H1 (cell line): ENCODE measurements around the gene TP53RK. TPM values are rescaled to one million over a fixed set of nuclear protein-coding genes. Genes with fewer than 3 reads are reported as not detected.
A peak's percentile ranks its signal among the peaks of the same experiment; 100 is the strongest.

Experiments
- CTCF ChIA-PET: fragments of 300-600 bp; sonication (Branson Sonifier 250); formaldehyde crosslinking; loops from one replicate; lab custom pipeline; 2021; ENCODE audit not compliant: partially characterized antibody; lab: Charles Lee
- POLR2A ChIA-PET: fragments of 300-600 bp; sonication (Branson Sonifier 250); formaldehyde crosslinking; loops from one replicate; lab custom pipeline; 2021; ENCODE audit warnings: inconsistent platforms; ENCODE audit not compliant: partially characterized antibody; lab: Charles Lee
- DNase-seq, 2 experiments: peaks; one replicate each; pipeline versions ENCODE4 v3.0.0 to v3.0.0-alpha.2; 2010 to 2022; ENCODE audit warnings: low spot score in 2 of 2, low read depth in 1 of 2, mixed read lengths in 1 of 2
- FAIRE-seq: peaks from 2 replicates; lab custom pipeline; 2011; peaks lifted over from hg19 to GRCh38; lab: Jason Lieb, UNC
- H2AFZ ChIP-seq: 2 replicates; pipeline ENCODE4 v1.8.1; 2012; ENCODE audit warnings: low read length, inconsistent platforms
- H2AK5ac ChIP-seq: 2 replicates; pipeline ENCODE4 v1.6.1; 2013; ENCODE audit warnings: low read depth, low read length
- H2BK120ac ChIP-seq: replicated peaks from 2 replicates; pipeline ENCODE3; 2013; ENCODE audit warnings: low read depth, low read length, inconsistent platforms
- H2BK12ac ChIP-seq: 2 replicates; pipeline ENCODE4 v1.6.1; 2013; ENCODE audit warnings: low read depth, low read length
- H2BK15ac ChIP-seq: 2 replicates; pipeline ENCODE4 v1.6.1; 2013; ENCODE audit warnings: low read length
- H2BK20ac ChIP-seq: 2 replicates; pipeline ENCODE4 v1.6.1; 2013; ENCODE audit warnings: low read length
- H2BK5ac ChIP-seq: 2 replicates; pipeline ENCODE4 v1.6.1; 2013; ENCODE audit warnings: low read depth, low read length
- H3K14ac ChIP-seq: 2 replicates; pipeline ENCODE4 v1.6.1; 2013; ENCODE audit warnings: inconsistent platforms; ENCODE audit not compliant: insufficient read length
- H3K18ac ChIP-seq: 2 replicates; pipeline ENCODE4 v1.6.1; 2013; ENCODE audit warnings: low read length; ENCODE audit errors: extremely low read depth
- H3K23ac ChIP-seq: 2 replicates; pipeline ENCODE4 v1.6.1; 2013; ENCODE audit warnings: inconsistent platforms; ENCODE audit not compliant: insufficient read length
- H3K23me2 ChIP-seq: 2 replicates; pipeline ENCODE4 v1.6.1; 2013; ENCODE audit warnings: low read depth, low read length
- H3K27ac ChIP-seq: 2 replicates; pipeline ENCODE4 v1.6.1; 2011; ENCODE audit warnings: low read depth, low read length, inconsistent platforms
- H3K27me3 ChIP-seq, 4 experiments: replicated peaks in 1 of 4; 1 replicate in 1 of 4; 2 replicates in 3 of 4; pipeline versions ENCODE4 v1.6.1 to v1.8.1; 2011 to 2013; ENCODE audit warnings: low read length in 3 of 4, mild to moderate bottlenecking in 3 of 4, inconsistent platforms in 2 of 4, mixed read lengths in 2 of 4, moderate library complexity in 1 of 4; ENCODE audit not compliant: control insufficient read depth in 3 of 4, insufficient read depth in 3 of 4; ENCODE audit errors: extremely low read depth in 1 of 4
- H3K36me3 ChIP-seq, 4 experiments: 2 replicates each; pipeline versions ENCODE4 v1.6.1 to v1.8.1; 2011 to 2013; ENCODE audit warnings: mild to moderate bottlenecking in 4 of 4, low read length in 3 of 4, moderate library complexity in 2 of 4, control low read depth in 1 of 4, inconsistent platforms in 1 of 4; ENCODE audit not compliant: insufficient read depth in 4 of 4, control insufficient read depth in 2 of 4
- H3K4ac ChIP-seq: replicated peaks from 2 replicates; pipeline ENCODE3; 2013; ENCODE audit warnings: low read length, low read depth, mixed read lengths, inconsistent platforms; ENCODE audit not compliant: insufficient read length
- H3K4me1 ChIP-seq, 4 experiments: replicated peaks in 1 of 4; 1 replicate in 1 of 4; 2 replicates in 3 of 4; pipeline versions ENCODE4 v1.6.1 to v1.8.1; 2011 to 2013; ENCODE audit warnings: low read length in 3 of 4, inconsistent platforms in 2 of 4, mixed read lengths in 1 of 4; ENCODE audit not compliant: insufficient read depth in 4 of 4, control insufficient read depth in 3 of 4
- H3K4me2 ChIP-seq, 2 experiments: 2 replicates each; pipeline versions ENCODE4 v1.6.1 to v1.8.1; 2011 to 2013; ENCODE audit warnings: low read depth in 2 of 2, low read length in 2 of 2, control low read depth in 1 of 2, inconsistent platforms in 1 of 2, mild to moderate bottlenecking in 1 of 2; ENCODE audit not compliant: insufficient read depth in 1 of 2
- H3K4me3 ChIP-seq, 4 experiments: fragments of 200-600, 300-600 bp in 1 of 4; sonication (generic), shearing (Covaris generic), sonication (Bioruptor Twin) in 1 of 4; 2 replicates each; pipeline versions ENCODE4 v1.5.1 to v1.8.1; 2011 to 2016; ENCODE audit warnings: low read length in 4 of 4, low read depth in 3 of 4, control low read depth in 2 of 4, inconsistent platforms in 2 of 4, mild to moderate bottlenecking in 2 of 4, mixed read lengths in 1 of 4, moderate library complexity in 1 of 4; ENCODE audit not compliant: insufficient read depth in 2 of 4; ENCODE audit errors: extremely low read depth in 1 of 4
- H3K56ac ChIP-seq: replicated peaks from 2 replicates; pipeline ENCODE3; 2013; ENCODE audit warnings: low read depth, mild to moderate bottlenecking, mixed read lengths, low read length, inconsistent platforms; ENCODE audit not compliant: insufficient read length
- H3K79me1 ChIP-seq: 2 replicates; pipeline ENCODE4 v1.6.1; 2013; ENCODE audit warnings: low read depth, low read length, control low read depth
- H3K79me2 ChIP-seq, 2 experiments: 2 replicates each; pipeline versions ENCODE4 v1.6.1 to v1.8.1; 2012 to 2013; ENCODE audit warnings: low read length in 2 of 2, mild to moderate bottlenecking in 2 of 2, inconsistent platforms in 1 of 2; ENCODE audit not compliant: insufficient read depth in 2 of 2, control insufficient read depth in 1 of 2
- H3K9ac ChIP-seq, 4 experiments: replicated peaks in 1 of 4; 1 replicate in 1 of 4; 2 replicates in 3 of 4; pipeline versions ENCODE4 v1.6.1 to v1.8.1; 2011 to 2013; ENCODE audit warnings: low read depth in 3 of 4, low read length in 3 of 4, control low read depth in 2 of 4, mild to moderate bottlenecking in 2 of 4, moderate library complexity in 2 of 4, inconsistent platforms in 1 of 4; ENCODE audit errors: extremely low read depth in 1 of 4
- H3K9me3 ChIP-seq, 2 experiments: 2 replicates each; pipeline versions ENCODE4 v1.6.1 to v1.8.1; 2012 to 2013; ENCODE audit warnings: mild to moderate bottlenecking in 2 of 2, moderate library complexity in 2 of 2, control low read depth in 1 of 2, inconsistent platforms in 1 of 2, low read depth in 1 of 2, low read length in 1 of 2, mixed read lengths in 1 of 2; ENCODE audit not compliant: insufficient read depth in 2 of 2
- H4K20me1 ChIP-seq, 2 experiments: replicated peaks in 1 of 2; 2 replicates each; pipeline versions ENCODE3 to v1.8.1; 2011 to 2013; ENCODE audit warnings: inconsistent platforms in 2 of 2, low read length in 2 of 2, mild to moderate bottlenecking in 1 of 2; ENCODE audit not compliant: insufficient read depth in 2 of 2, control insufficient read depth in 1 of 2
- H4K5ac ChIP-seq: 2 replicates; pipeline ENCODE4 v1.6.1; 2013; ENCODE audit warnings: low read length, low read depth, mixed read lengths, inconsistent platforms; ENCODE audit not compliant: insufficient read length
- H4K8ac ChIP-seq: 2 replicates; pipeline ENCODE4 v1.8.0; 2013; ENCODE audit warnings: mild to moderate bottlenecking, moderate library complexity, low read length, inconsistent platforms; ENCODE audit not compliant: insufficient read depth; ENCODE audit errors: extremely low read depth
- H4K91ac ChIP-seq: replicated peaks from 2 replicates; pipeline ENCODE3; 2013; ENCODE audit warnings: low read length, mixed read lengths, inconsistent platforms; ENCODE audit not compliant: insufficient read length
- CBX5 ChIP-seq: fragments of 300-800, 300-1000 bp; sonication (generic); IDR thresholded peaks from 2 replicates; pipeline ENCODE4 v1.7.1; 2016; ENCODE audit warnings: antibody characterized with exemption, low read length, low read depth
- CBX8 ChIP-seq: fragments of 300-800, 300-1000 bp; sonication (generic); IDR thresholded peaks from 2 replicates; pipeline ENCODE4 v1.7.1; 2016; ENCODE audit warnings: low read depth, low read length, borderline replicate concordance
- SIN3A ChIP-seq, 2 experiments: IDR thresholded peaks in 1 of 2; conservative IDR thresholded peaks in 1 of 2; 2 replicates each; pipeline ENCODE4 v1.6.1; 2011 to 2012; ENCODE audit warnings: low read length in 2 of 2, improper control_type of control experiment in 1 of 2, low read depth in 1 of 2, mild to moderate bottlenecking in 1 of 2
- SP4 ChIP-seq: IDR thresholded peaks from 2 replicates; pipeline ENCODE4 v1.6.1; 2012; ENCODE audit warnings: low read length, inconsistent platforms
- TCF12 ChIP-seq: IDR thresholded peaks from 2 replicates; pipeline ENCODE4 v1.6.1; 2011; ENCODE audit warnings: low read depth, mild to moderate bottlenecking, low read length
- TEAD4 ChIP-seq: IDR thresholded peaks from 2 replicates; pipeline ENCODE4 v1.6.1; 2012; ENCODE audit warnings: low read depth, low read length, inconsistent platforms, mixed read lengths
- WGBS, 2 experiments: shearing (Covaris generic) in 1 of 2; methylation state at CpG; one replicate each; pipeline versions ENCODE4 v1.1.6 to v1.1.7; 2013 to 2015; ENCODE audit warnings: low lambda C conversion rate in 2 of 2, mixed read lengths in 2 of 2, inconsistent platforms in 1 of 2, low coverage in 1 of 2, missing lambda C conversion rate in 1 of 2; ENCODE audit not compliant: insufficient replicate concordance in 2 of 2, insufficient coverage in 1 of 2, insufficient read length in 1 of 2; ENCODE audit errors: extremely low coverage in 1 of 2, missing lambda C conversion rate in 1 of 2; 5-methylcytosine and 5-hydroxymethylcytosine counted together
- polyA plus RNA-seq, 7 experiments: library from polyadenylated mRNA; depleted of rRNA in 3 of 7; stranded (reverse) in 5 of 7; unstranded in 2 of 7; fragments of >200 nt in 5 of 7; fragments of 200-250 nt in 2 of 7; gene quantifications; 1 replicate in 5 of 7; 2 replicates in 1 of 7; 4 replicates in 1 of 7; pipeline versions ENCODE4 v1.2.1 to v1.2.3, GENCODE V29; 2011 to 2013; ENCODE audit warnings: missing spikeins in 2 of 7, mixed read lengths in 2 of 7
- total RNA-seq: library from RNA; stranded (reverse); fragmentation: NEBNext Ultra II Directional; extraction: Animal tissue kit (Norgen Biotek cat#: 25700); gene quantifications from 2 replicates; pipeline ENCODE4 v1.2.1, GENCODE V29; 2021
- TF ChIP-seq, protein P1 (sequence below), 3 experiments: IDR thresholded peaks; 1 replicate in 2 of 3; 2 replicates in 1 of 3; pipeline versions ENCODE4 v1.5.1 to v1.6.1; 2011; ENCODE audit warnings: low read length in 3 of 3, mild to moderate bottlenecking in 3 of 3, inconsistent platforms in 2 of 3, low read depth in 1 of 3, moderate library complexity in 1 of 3; ENCODE audit not compliant: insufficient read depth in 1 of 3; ENCODE audit errors: control extremely low read depth in 1 of 3
- TF ChIP-seq, protein P2 (sequence below): IDR thresholded peaks from 2 replicates; pipeline ENCODE4 v1.6.1; 2012; ENCODE audit warnings: inconsistent platforms

Gene TP53RK
- total and polyA plus RNA-seq, 2 of the 8 experiments (the other 6 are each of a cell fraction or from before 2014, with no cell fraction given): 8.5 to 16.3 TPM

DNA sequence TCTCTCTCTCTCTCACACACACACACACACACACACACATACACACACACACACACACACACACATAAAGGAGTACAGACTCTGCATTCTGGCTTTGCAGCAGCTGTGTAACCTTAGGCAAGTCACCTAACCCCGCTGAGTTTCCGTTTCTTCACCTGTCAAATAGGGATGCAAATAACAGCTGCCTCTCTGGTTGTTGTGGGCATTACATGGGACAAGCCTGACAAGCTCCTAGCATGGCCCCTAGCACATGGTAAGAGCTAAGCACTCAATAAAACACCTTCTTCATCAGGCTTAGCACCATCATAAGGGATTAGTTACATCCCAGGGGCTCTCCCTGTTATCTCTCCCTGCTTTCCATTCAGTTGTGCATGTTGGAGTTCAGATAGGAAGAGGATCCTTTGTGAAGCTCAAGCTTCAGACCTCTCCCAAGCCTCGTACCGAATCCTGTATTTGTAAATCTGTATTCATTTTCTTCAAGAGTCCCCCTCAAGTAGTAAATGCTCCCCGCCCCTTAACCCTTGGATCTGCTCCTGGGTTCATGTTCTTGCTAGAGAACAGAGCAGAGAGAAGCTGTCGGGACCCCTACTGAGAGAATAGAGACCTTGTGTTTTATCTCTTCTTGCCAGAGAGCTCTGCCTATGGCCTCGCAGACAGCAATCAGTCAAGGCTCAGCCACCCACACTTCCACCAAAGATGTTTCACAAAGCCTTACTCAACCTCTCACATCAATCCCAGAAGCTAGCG is 40.2 kb downstream of the TP53RK start:
- ChIA-PET POLR2A (interaction anchor here (0.8 to 2.0 kb wide), 5 partner anchors 10 to 104 kb away, joined by 3 to 5 read pairs (median 4); no protein-coding TSS in a partner anchor), CTCF (interaction anchor here (0.6 to 2.1 kb wide), 27 partner anchors 9 to 342 kb away, joined by 3 to 14 read pairs (median 4); no protein-coding TSS in a partner anchor)
- Histone ChIP-seq H2BK20ac (no peak overlapping the region), H3K79me1 (no peaks in the 10 kb centered on the region; the same call in 1 of the 2 replicates), H2AK5ac (no peak overlapping the region), H3K27me3 (peaks cover 0 to 25% (median 15%) of the 10 kb centered on the region in 4 experiments; a peak in 5 of 7 replicates), H3K23me2 (peaks cover 7% of the 10 kb centered on the region), H3K14ac (no peak overlapping the region), H3K79me2 (no peaks in the 10 kb centered on the region), H3K56ac (no peak overlapping the region), H3K36me3 (no peaks in the 10 kb centered on the region), H2BK15ac (no peak overlapping the region), H2BK12ac (no peak overlapping the region), H4K20me1 (peaks cover 0 to 5% of the 10 kb centered on the region in 2 experiments), H3K4me2 (no peak overlapping the region), H4K8ac (no peak overlapping the region), H4K91ac (no peak overlapping the region), H3K4ac (no peak overlapping the region), H3K9me3 (no peaks in the 10 kb centered on the region), H3K23ac (no peak overlapping the region), H3K9ac (no peak overlapping the region), H2BK5ac (no peak overlapping the region), H3K4me3 (no peak overlapping the region), H3K4me1 (peaks cover 0 to 7% (median 1%) of the 10 kb centered on the region in 4 experiments; a peak in 3 of 7 replicates), H2BK120ac (no peak overlapping the region), H4K5ac (no peak overlapping the region), H3K27ac (no peak overlapping the region), H2AFZ (no peak overlapping the region), H3K18ac (no peak overlapping the region; the same call in 1 of the 2 replicates)
- no peak for DNase-seq
- peak; percentile 7 for FAIRE-seq
- WGBS, 2 experiments: 81% methylated on average over 8 of the region's 8 CpGs; no CpG with 5 or more reads in 1 of the 2 experiments
- TF ChIP-seq CBX5: no peak
- no peak for TF ChIP-seq TEAD4
- TF ChIP-seq CBX8: no peak
- TF ChIP-seq, protein P1, sequence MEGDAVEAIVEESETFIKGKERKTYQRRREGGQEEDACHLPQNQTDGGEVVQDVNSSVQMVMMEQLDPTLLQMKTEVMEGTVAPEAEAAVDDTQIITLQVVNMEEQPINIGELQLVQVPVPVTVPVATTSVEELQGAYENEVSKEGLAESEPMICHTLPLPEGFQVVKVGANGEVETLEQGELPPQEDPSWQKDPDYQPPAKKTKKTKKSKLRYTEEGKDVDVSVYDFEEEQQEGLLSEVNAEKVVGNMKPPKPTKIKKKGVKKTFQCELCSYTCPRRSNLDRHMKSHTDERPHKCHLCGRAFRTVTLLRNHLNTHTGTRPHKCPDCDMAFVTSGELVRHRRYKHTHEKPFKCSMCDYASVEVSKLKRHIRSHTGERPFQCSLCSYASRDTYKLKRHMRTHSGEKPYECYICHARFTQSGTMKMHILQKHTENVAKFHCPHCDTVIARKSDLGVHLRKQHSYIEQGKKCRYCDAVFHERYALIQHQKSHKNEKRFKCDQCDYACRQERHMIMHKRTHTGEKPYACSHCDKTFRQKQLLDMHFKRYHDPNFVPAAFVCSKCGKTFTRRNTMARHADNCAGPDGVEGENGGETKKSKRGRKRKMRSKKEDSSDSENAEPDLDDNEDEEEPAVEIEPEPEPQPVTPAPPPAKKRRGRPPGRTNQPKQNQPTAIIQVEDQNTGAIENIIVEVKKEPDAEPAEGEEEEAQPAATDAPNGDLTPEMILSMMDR (IDR thresholded peaks at IDR 0.05; ENCODE audit: control extremely low read depth in 1 of 3, insufficient read depth in 1 of 3, low read depth in 1 of 3, low read length in 3 of 3): peak in 1 of 3 experiments; percentile 40; a peak in 1 of 4 replicates
- TF ChIP-seq TCF12: no peak
- 0 out of 4 replicates have a peak, but pooled peaks of 1 of the 2 experiments have one; percentile 43 for TF ChIP-seq SIN3A (conservative IDR thresholded peaks at IDR 0.05 in 1 of 2, IDR thresholded peaks at IDR 0.05 in 1 of 2; ENCODE audit: low read depth in 1 of 2, low read length in 2 of 2)
- TF ChIP-seq, protein P2, sequence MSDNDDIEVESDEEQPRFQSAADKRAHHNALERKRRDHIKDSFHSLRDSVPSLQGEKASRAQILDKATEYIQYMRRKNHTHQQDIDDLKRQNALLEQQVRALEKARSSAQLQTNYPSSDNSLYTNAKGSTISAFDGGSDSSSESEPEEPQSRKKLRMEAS: 0 out of 2 replicates have a peak, but pooled peaks have one; percentile 26
- TF ChIP-seq SP4: no peak
